Liver (tissue), 3 donors: ENCODE results near the gene PSEN1.

Experiments
- CTCF ChIP-seq: fragments of 150-350 bp; IDR thresholded peaks from 2 replicates; pipeline ENCODE4 v1.5.1; 2017; ENCODE audit warnings: improper control_type of control experiment, low read depth, low read length; ENCODE audit not compliant: missing input control
- EGR1 ChIP-seq, 2 donors: IDR thresholded peaks; 2 replicates each; pipeline ENCODE4 v1.6.1; 2016 to 2018; ENCODE audit warnings: antibody characterized with exemption in 2 of 2, low read depth in 2 of 2
- GABPA ChIP-seq, 2 donors: IDR thresholded peaks in 1 of 2; conservative IDR thresholded peaks in 1 of 2; 2 replicates each; pipeline ENCODE4 v1.6.1; 2016; ENCODE audit warnings: antibody characterized with exemption in 2 of 2, mild to moderate bottlenecking in 1 of 2, moderate library complexity in 1 of 2
- JUND ChIP-seq, 2 donors: IDR thresholded peaks; 2 replicates each; pipeline ENCODE4 v1.6.1; 2016; ENCODE audit warnings: antibody characterized with exemption in 2 of 2
- NR2F2 ChIP-seq: IDR thresholded peaks from 2 replicates; pipeline ENCODE4 v1.6.1; 2016; ENCODE audit warnings: antibody characterized with exemption
- RAD21 ChIP-seq, 2 donors: IDR thresholded peaks; 2 replicates each; pipeline ENCODE4 v1.6.1; 2016; ENCODE audit warnings: antibody characterized with exemption in 2 of 2, mild to moderate bottlenecking in 2 of 2
- REST ChIP-seq: IDR thresholded peaks from 2 replicates; pipeline ENCODE4 v1.6.1; 2016; ENCODE audit warnings: antibody characterized with exemption, mild to moderate bottlenecking
- RXRA ChIP-seq, 2 donors: IDR thresholded peaks; 2 replicates each; pipeline ENCODE4 v1.6.1; 2017 to 2018; ENCODE audit warnings: antibody characterized with exemption in 2 of 2, mild to moderate bottlenecking in 1 of 2
- SP1 ChIP-seq: IDR thresholded peaks from 2 replicates; pipeline ENCODE4 v1.6.1; 2018; ENCODE audit warnings: antibody characterized with exemption, mild to moderate bottlenecking
- TAF1 ChIP-seq: conservative IDR thresholded peaks from 2 replicates; pipeline ENCODE4 v1.6.1; 2016; ENCODE audit warnings: antibody characterized with exemption, mild to moderate bottlenecking
- YY1 ChIP-seq: IDR thresholded peaks from 2 replicates; pipeline ENCODE4 v1.6.1; 2016; ENCODE audit warnings: antibody characterized with exemption, mild to moderate bottlenecking
- ZBTB33 ChIP-seq: IDR thresholded peaks from 2 replicates; pipeline ENCODE4 v1.6.1; 2016; ENCODE audit warnings: antibody characterized with exemption
- TF ChIP-seq, protein P1 (sequence below): IDR thresholded peaks from 2 replicates; pipeline ENCODE4 v1.6.1; 2016; ENCODE audit warnings: antibody characterized with exemption
- donor health status: healthy.
- donor health status: healthy.

DNA sequence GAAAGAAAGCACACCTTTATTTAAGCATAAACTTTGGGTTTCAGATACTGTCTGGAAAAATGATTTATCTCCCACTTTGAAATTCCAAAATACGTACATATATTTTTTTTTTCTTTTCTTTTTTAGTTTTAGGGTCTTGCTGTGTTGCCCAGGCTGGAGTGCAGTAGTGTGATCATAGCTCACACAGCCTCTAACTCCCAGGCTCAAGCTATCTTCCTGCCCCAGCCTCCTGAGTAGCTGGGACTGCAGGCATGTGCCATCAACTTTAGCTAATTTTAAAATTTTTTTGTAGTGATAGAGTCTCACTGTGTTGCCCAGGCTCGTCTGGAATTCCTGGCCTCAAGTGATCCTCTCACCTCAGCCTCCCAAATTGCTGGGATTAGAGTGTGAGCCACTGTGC is 55.1 kb downstream of the PSEN1 start:
- TF ChIP-seq TAF1 (no peak), REST (no peak), CTCF (no peak), JUND (IDR thresholded peaks at IDR 0.05) (no peak), EGR1 (IDR thresholded peaks at IDR 0.05; ENCODE audit: low read depth in 2 of 2) (no peak), RAD21 (IDR thresholded peaks at IDR 0.05) (no peak), GABPA (IDR thresholded peaks at IDR 0.05 in 1 of 2, conservative IDR thresholded peaks at IDR 0.05 in 1 of 2) (no peak), ZBTB33 (no peak), YY1 (no peak), RXRA (IDR thresholded peaks at IDR 0.05) (no peak), NR2F2 (no peak), SP1 (no peak)
- TF ChIP-seq, protein P1, sequence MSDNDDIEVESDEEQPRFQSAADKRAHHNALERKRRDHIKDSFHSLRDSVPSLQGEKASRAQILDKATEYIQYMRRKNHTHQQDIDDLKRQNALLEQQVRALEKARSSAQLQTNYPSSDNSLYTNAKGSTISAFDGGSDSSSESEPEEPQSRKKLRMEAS = no peak
